Measurements from ENCODE around the gene C1orf226. TPM values are rescaled to one million over a fixed set of nuclear protein-coding genes. Genes with fewer than 3 reads are reported as not detected.

C1orf226 gene
- total and polyA plus RNA-seq, 3 donors from 2014 or later: 4.2 to 7.5 (median 6.5) TPM

MicroRNAs encoded within 50 kb of the gene (microRNA counts, 767-probe panel; counts per million panel counts)
- microRNA hsa-miR-556-3p (0 to 152 counts per million in 2 donors), microRNA hsa-miR-556-5p (0 to 152 counts per million in 2 donors)

Small RNA genes within 50 kb of the gene (microRNA-seq; reads per million reads assigned to microRNA genes)
- 0 to 1.4 reads per million in 2 donors for gene MIR556 (ENCODE audit: borderline number of aligned reads in 2 of 2, borderline replicate concordance in 1 of 2)

Small RNA genes within 50 kb of the gene (small RNA-seq; reads per million reads assigned to genes)
- gene MIR556 (0 reads per million in 2 donors), gene RNA5SP61 (0 reads per million in 2 donors)

Other genes with a start within 250 kb of the C1orf226 start
- 10 to 100 TPM; 12.7 to 20.0 TPM for gene SPATA46, start 4.9 kb upstream of the C1orf226 start, total RNA-seq
- 72.9 TPM for gene SPATA46, start 4.9 kb upstream of the C1orf226 start, polyA plus RNA-seq (ENCODE audit: insufficient read depth, low read depth, low replicate concordance)
- 1 to 10 TPM in 1 of 2 donors, under 1 TPM in 1; 0.62 to 1.3 TPM for gene SH2D1B, start 30.4 kb downstream of the C1orf226 start, total RNA-seq
- 0.59 TPM for gene SH2D1B, start 30.4 kb downstream of the C1orf226 start, polyA plus RNA-seq (ENCODE audit: insufficient read depth, low read depth, low replicate concordance)
- 10 to 100 TPM; 35.8 to 36.9 TPM for gene UHMK1, start 116.1 kb downstream of the C1orf226 start, total RNA-seq
- 23.2 TPM for gene UHMK1, start 116.1 kb downstream of the C1orf226 start, polyA plus RNA-seq (ENCODE audit: insufficient read depth, low read depth, low replicate concordance)
- gene UAP1, start 180.0 kb downstream of the C1orf226 start, total RNA-seq: 100 to 1,000 TPM; 110 to 128 TPM
- 161 TPM for gene UAP1, start 180.0 kb downstream of the C1orf226 start, polyA plus RNA-seq (ENCODE audit: insufficient read depth, low read depth, low replicate concordance)